Kidney (tissue), 14 donors: ENCODE measurements around the gene CEP97. TPM values are rescaled to one million over a fixed set of nuclear protein-coding genes. Genes with fewer than 3 reads are reported as not detected.

Source experiments
- DNase-seq, 5 donors: peaks; one replicate each; pipeline ENCODE4 v3.0.0-alpha.2; 2013 to 2020
- FAIRE-seq: peaks from 2 replicates; lab custom pipeline; 2012; peaks lifted over from hg19 to GRCh38; lab: Jason Lieb, UNC
- H3K27ac ChIP-seq, 2 donors: one replicate each; pipeline ENCODE4 v1.7.0; 2013; ENCODE audit warnings: low read depth in 2 of 2, low read length in 2 of 2, inconsistent platforms in 1 of 2
- H3K27me3 ChIP-seq: one replicate; pipeline ENCODE4 v1.7.1; 2013; ENCODE audit warnings: low read length, inconsistent platforms; ENCODE audit not compliant: control insufficient read depth, insufficient read depth
- H3K36me3 ChIP-seq, 3 donors: one replicate each; pipeline versions ENCODE4 v1.7.0 to v1.7.1; 2013; ENCODE audit warnings: low read length in 3 of 3, control low read depth in 1 of 3, inconsistent platforms in 1 of 3; ENCODE audit not compliant: insufficient read depth in 3 of 3, control insufficient read depth in 2 of 3
- H3K4me1 ChIP-seq, 3 donors: one replicate each; pipeline versions ENCODE4 v1.7.0 to v1.7.1; 2013; ENCODE audit warnings: low read length in 3 of 3, inconsistent platforms in 1 of 3, low read depth in 1 of 3; ENCODE audit not compliant: control insufficient read depth in 2 of 3, insufficient read depth in 2 of 3
- H3K4me3 ChIP-seq, 3 donors: one replicate each; pipeline versions ENCODE4 v1.7.0 to v1.8.1; 2013; ENCODE audit warnings: low read length in 3 of 3, control low read depth in 1 of 3, inconsistent platforms in 1 of 3
- H3K9ac ChIP-seq, 3 donors: one replicate each; pipeline versions ENCODE4 v1.7.0 to v1.7.1; 2013; ENCODE audit warnings: low read length in 3 of 3, control low read depth in 1 of 3, inconsistent platforms in 1 of 3
- H3K9me3 ChIP-seq, 3 donors: one replicate each; pipeline versions ENCODE4 v1.7.0 to v1.7.1; 2013; ENCODE audit warnings: low read length in 3 of 3, control low read depth in 1 of 3, inconsistent platforms in 1 of 3; ENCODE audit not compliant: control insufficient read depth in 2 of 3, insufficient read depth in 1 of 3
- intact Hi-C: fragments of 100-400 bp; cut with DNase I; formaldehyde crosslinking; loops from one replicate; pipeline ENCODE4 v1.11.1; 2022
- polyA plus RNA-seq: library from polyadenylated mRNA; stranded (reverse); fragments of 350-450 nt; fragmentation: Illumina TruSeq; extraction: RNeasy Lipid Tissue Mini Kit (QIAGEN cat#74804); gene quantifications from one replicate; pipeline ENCODE4 v1.2.3, GENCODE V29; 2014; ENCODE audit warnings: low read depth, low replicate concordance; ENCODE audit not compliant: insufficient read depth
- total RNA-seq: library from RNA; stranded (reverse); fragmentation: NEBNext Ultra II Directional; extraction: Animal tissue kit (Norgen Biotek cat#: 25700); gene quantifications from one replicate; pipeline ENCODE4 v1.2.1, GENCODE V29; 2021
- TF ChIP-seq, protein P1 (sequence below): IDR thresholded peaks from 3 replicates; pipeline ENCODE4 v1.5.1; 2012; ENCODE audit warnings: mild to moderate bottlenecking, moderate library complexity, borderline replicate concordance; ENCODE audit not compliant: insufficient read depth; ENCODE audit errors: extremely low read depth
- donor health status: control.
- donor health status: control.
- donor health status: control.
- donor health status: control.
- donor health status: control.
- donor health status: DM: yes; HTN: yes; CAD: no.
- donor health status: Normal renal cell carcinoma (clear cell type).

Gene CEP97
- total and polyA plus RNA-seq, 2 donors from 2014 or later, result 1.7 to 7.5 TPM

- DNase-seq, result no peak
- H3K4me1 ChIP-seq, result no peaks in the 10 kb centered on the region
- H3K4me3 ChIP-seq, result no peak overlapping the region
- no peak overlapping the region for H3K27ac ChIP-seq
- no peaks in the 10 kb centered on the region for H3K27me3 ChIP-seq
- FAIRE-seq, result no peak
- H3K9ac ChIP-seq, result no peak overlapping the region
- TF ChIP-seq, protein P1, sequence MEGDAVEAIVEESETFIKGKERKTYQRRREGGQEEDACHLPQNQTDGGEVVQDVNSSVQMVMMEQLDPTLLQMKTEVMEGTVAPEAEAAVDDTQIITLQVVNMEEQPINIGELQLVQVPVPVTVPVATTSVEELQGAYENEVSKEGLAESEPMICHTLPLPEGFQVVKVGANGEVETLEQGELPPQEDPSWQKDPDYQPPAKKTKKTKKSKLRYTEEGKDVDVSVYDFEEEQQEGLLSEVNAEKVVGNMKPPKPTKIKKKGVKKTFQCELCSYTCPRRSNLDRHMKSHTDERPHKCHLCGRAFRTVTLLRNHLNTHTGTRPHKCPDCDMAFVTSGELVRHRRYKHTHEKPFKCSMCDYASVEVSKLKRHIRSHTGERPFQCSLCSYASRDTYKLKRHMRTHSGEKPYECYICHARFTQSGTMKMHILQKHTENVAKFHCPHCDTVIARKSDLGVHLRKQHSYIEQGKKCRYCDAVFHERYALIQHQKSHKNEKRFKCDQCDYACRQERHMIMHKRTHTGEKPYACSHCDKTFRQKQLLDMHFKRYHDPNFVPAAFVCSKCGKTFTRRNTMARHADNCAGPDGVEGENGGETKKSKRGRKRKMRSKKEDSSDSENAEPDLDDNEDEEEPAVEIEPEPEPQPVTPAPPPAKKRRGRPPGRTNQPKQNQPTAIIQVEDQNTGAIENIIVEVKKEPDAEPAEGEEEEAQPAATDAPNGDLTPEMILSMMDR, result no peak
- H3K9me3 ChIP-seq, result no peaks in the 10 kb centered on the region
- H3K36me3 ChIP-seq, result no peaks in the 10 kb centered on the region
- intact Hi-C loops, result no loop called here
These were observed 6.0 kb upstream of the CEP97 start for GRCh38 chr3:101718455-101718854.

DNA sequence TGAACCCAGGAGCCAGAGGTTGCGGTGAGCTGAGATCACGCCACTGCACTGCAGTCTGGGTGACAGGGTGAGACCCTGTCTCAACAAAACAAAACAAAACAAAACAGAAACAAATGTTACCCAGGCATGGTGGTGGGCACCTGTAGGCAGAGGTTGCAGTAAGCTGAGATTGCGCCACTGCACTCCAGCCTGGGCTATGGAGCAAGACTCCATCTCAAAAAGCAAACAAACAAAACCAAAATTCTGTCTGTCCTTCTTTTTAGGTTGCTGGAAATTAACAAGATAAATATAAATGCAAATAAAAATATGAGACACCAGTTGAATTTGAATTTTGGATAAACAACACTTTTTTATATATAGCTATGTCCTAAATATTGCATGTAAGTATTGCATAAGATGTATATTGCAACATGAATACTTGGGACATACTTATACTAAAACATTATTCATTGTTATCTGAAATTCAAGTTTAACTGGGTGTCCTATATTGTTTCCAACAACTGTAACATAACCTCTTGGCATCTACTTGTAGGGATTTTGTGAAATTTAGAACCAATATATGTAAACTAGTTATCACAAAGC is 4.7 kb upstream of the CEP97 start:
- Histone ChIP-seq H3K9me3 (no peaks in the 10 kb centered on the region), H3K27me3 (no peaks in the 10 kb centered on the region), H3K36me3 (no peaks in the 10 kb centered on the region), H3K9ac (no peak overlapping the region), H3K27ac (no peak overlapping the region), H3K4me1 (no peaks in the 10 kb centered on the region), H3K4me3 (no peak overlapping the region)
- DNase-seq (no peak), FAIRE-seq (no peak)
- TF ChIP-seq, protein P1, result no peak
- intact Hi-C loops, result no loop called here

DNA sequence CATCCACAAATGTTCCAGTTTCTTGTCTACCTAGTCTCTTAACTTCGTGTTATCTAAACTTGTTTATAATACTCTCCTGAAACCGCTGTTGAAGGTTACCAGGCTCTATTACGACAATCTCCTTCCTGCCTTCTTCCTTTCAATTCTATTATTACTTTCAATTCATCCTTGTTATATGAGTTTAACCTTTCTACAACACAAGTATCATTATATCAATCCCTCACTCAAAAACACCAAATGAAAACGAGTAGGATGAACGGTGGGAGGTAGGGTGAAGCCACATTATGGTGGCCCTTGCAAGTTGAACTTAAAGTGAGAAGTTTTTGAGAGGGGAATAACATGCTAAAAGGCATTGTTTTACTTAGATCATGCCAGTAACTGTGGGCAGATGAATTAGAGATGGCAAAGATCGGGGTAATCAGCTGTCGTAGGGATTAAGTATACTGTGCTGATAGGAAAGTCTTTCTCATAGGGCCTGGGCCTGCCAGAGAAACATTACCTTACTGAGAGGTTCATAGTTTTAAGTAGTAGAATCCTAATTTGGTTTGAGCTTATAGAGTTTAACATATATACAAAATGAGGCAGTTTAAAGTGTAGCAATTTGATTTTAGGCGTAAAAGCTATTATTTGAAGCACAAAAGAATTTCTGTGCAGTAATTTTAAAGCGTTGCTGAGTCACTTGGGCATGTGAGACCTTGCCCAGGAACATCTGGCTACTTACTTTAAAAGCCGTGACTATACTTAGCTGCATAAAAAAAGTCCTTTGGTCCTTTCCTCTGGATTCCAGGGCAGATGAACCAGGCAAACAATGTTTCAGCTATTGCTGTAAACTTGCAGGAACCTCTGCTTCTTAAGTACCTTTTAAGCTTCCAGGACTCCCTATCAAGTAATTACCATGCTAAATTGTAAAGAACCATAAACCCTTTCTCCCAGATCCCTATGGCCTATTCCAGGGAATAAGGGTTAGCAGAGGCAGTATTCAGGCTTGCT is 3.3 kb upstream of the CEP97 start:
- no peak overlapping the region for H3K27ac ChIP-seq
- intact Hi-C loops, result no loop called here
- no peak for FAIRE-seq

More for the DNA sequence above, 3.3 kb upstream of the CEP97 start:
- Histone ChIP-seq H3K9ac (no peak overlapping the region), H3K27me3 (no peaks in the 10 kb centered on the region), H3K36me3 (no peaks in the 10 kb centered on the region), H3K9me3 (no peaks in the 10 kb centered on the region), H3K4me3 (no peak overlapping the region), H3K4me1 (peaks cover 0 to 3% (median 0%) of the 10 kb centered on the region in 3 donors)
- TF ChIP-seq, protein P1, result no peak
- no peak for DNase-seq
